Testis (tissue), 2 donors: ENCODE measurements around the gene CDH20.

Experiments used
- CTCF ChIP-seq, 3 experiments: fragments of 450-650 bp in 2 of 3; fragments of 200-600 bp in 1 of 3; sonication (generic) in 1 of 3; IDR thresholded peaks; one replicate each; pipeline ENCODE4 v1.5.1; 2016 to 2019; ENCODE audit warnings: antibody characterized with exemption in 3 of 3, mild to moderate bottlenecking in 2 of 3, moderate library complexity in 1 of 3
- POLR2A ChIP-seq: fragments of 450-650 bp; IDR thresholded peaks from one replicate; pipeline ENCODE4 v1.6.1; 2017; ENCODE audit warnings: antibody characterized with exemption, mild to moderate bottlenecking, moderate library complexity

GRCh38 chr18:61578846-61579245, 245.6 kb downstream of the CDH20 start:
- TF ChIP-seq CTCF (IDR thresholded peaks at IDR 0.05): no peak
- no peak for TF ChIP-seq POLR2A
